ENCODE results near the gene HOXD13. TPM values are rescaled to one million over a fixed set of nuclear protein-coding genes. Genes with fewer than 3 reads are reported as not detected.

The HOXD13 gene
- total RNA-seq, 1 donor from 2014 or later = not detected

DNA sequence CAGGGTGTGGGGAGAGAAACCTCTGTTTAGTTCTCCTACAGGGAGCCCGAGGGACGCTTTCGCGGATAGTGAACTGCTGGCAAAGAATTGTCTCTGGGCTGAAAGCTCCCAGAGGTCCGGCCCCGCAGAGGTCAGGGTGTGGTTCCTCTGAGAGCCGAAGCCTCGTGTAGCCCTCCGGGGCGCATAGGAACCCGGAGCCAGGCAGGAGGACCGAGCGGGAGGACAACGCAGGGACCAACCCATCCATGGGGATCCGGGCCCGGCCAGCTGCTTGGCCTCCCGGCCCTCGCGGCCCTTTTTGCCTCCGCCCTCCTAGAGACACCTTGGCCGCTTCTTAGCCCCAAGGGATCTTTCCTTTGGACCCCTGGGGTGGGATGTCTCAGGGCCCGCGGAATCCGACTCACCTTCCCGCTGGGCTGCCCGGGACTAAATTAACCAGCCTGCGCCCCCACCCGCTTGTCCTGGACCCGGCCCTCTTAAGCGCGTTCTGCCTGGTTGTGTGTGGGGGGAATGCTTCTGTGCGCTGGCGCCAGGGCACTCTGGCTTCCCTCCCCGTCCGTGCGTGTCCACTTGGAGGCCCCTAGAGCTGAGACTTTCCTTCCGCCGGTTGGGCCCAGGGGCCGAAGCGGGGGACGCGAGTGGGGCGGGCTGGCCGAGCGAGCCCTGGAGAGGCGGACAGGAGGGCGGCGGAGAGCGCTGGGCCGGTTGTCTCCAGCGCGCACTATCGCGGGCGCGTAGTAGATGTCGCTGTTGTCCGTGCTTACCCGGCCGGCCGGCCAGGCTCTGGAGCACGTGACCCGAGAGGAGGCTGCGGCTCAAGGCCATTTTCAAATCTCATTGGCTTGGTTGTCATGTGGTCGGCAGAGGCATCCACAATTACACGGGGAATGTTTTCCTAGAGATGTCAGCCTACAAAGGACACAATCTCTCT, 23.6 kb downstream of the HOXD13 start, which contains the start of gene HOXD10:
Gene HOXD10 (plus strand): TSS at position 896 of the 931 bp plus-strand sequence. CDS start 56 bp downstream, outside the sequence.
- Histone ChIP-seq H3K4me3 (peak within 1 kb of the TSS in 1 of 2 donors; percentile 25), H3K27me3 (peaks cover 43% of the 10 kb centered on the region), H3K9me3 (no peaks in the 10 kb centered on the region), H3K4me1 (peaks cover 0 to 5% of the 10 kb centered on the region in 2 donors), H3K27ac (no peak within 1 kb of the TSS), H3K36me3 (no peaks in the 10 kb centered on the region)
- TF ChIP-seq, protein P1, sequence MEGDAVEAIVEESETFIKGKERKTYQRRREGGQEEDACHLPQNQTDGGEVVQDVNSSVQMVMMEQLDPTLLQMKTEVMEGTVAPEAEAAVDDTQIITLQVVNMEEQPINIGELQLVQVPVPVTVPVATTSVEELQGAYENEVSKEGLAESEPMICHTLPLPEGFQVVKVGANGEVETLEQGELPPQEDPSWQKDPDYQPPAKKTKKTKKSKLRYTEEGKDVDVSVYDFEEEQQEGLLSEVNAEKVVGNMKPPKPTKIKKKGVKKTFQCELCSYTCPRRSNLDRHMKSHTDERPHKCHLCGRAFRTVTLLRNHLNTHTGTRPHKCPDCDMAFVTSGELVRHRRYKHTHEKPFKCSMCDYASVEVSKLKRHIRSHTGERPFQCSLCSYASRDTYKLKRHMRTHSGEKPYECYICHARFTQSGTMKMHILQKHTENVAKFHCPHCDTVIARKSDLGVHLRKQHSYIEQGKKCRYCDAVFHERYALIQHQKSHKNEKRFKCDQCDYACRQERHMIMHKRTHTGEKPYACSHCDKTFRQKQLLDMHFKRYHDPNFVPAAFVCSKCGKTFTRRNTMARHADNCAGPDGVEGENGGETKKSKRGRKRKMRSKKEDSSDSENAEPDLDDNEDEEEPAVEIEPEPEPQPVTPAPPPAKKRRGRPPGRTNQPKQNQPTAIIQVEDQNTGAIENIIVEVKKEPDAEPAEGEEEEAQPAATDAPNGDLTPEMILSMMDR (IDR thresholded peaks at IDR 0.05) = peak in 2 of 3 experiments; percentile 7 to 27
- DNase-seq (ENCODE audit: low spot score in 2 of 2) = peak in 1 of 2 donors; percentile 60
- intact Hi-C loops (cut with DNase I) = no loop called here

DNA sequence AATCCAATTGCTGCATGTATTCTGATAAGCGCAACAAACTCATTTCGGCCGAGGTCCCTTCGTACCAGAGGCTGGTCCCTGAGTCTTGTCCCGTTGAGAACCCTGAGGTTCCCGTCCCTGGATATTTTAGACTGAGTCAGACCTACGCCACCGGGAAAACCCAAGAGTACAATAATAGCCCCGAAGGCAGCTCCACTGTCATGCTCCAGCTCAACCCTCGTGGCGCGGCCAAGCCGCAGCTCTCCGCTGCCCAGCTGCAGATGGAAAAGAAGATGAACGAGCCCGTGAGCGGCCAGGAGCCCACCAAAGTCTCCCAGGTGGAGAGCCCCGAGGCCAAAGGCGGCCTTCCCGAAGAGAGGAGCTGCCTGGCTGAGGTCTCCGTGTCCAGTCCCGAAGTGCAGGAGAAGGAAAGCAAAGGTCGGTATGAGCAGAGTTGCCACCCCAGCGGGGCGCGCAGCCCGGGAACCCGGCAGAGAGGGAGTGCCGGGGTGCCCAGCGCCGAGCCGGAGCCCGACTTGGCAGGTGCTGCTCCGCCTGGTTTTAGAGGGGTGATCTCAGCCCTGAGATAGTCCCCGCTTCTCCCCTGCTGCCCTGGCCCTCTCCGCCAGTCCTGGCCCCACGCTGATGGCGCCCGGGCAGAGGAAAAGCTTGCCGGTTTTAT, 24.8 kb downstream of the HOXD13 start:
- Histone ChIP-seq H3K9me3 (no peaks in the 10 kb centered on the region), H3K27me3 (peaks cover 46% of the 10 kb centered on the region), H3K27ac (no peak overlapping the region), H3K4me1 (peaks cover 2 to 8% of the 10 kb centered on the region in 2 donors), H3K36me3 (no peaks in the 10 kb centered on the region), H3K4me3 (no peak overlapping the region)
- TF ChIP-seq, protein P1 (IDR thresholded peaks at IDR 0.05) = no peak
- peak in 1 of 2 donors; percentile 51 for DNase-seq (ENCODE audit: low spot score in 2 of 2)
- intact Hi-C loops (cut with DNase I) = no loop called here

DNA sequence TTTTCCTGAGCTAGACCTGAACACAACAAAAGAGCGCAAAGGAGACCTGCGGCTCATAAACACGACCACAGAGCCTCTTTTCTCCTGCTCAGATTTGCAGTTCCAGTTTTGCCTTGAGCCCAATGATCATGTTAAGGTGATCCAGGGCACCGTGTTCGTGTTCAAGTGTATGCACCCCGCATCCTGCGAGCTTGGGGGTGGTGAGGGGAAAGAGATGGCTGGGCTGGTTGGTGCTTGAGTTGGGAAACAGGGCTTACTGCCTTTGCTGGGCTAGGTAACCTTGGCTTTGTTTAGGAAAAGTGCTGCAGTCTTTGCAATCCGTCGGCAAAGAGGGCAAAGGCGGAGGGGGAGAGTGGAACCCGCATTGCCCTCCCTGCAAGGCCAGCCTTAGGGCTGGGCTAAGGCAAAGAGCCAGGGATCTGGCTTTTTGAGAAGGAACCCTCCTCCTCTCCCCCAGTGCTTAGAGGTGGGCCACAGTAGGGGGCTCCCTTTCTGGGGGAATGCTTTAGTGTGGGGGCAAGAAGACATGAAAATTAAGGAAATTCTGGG, 25.4 kb downstream of the HOXD13 start:
- Histone ChIP-seq H3K9me3 (no peaks in the 10 kb centered on the region), H3K36me3 (no peaks in the 10 kb centered on the region), H3K4me1 (peaks cover 7 to 12% of the 10 kb centered on the region in 2 donors), H3K4me3 (no peak overlapping the region), H3K27ac (no peak overlapping the region), H3K27me3 (peaks cover 40% of the 10 kb centered on the region)
- TF ChIP-seq, protein P1 (IDR thresholded peaks at IDR 0.05) = no peak
- DNase-seq (ENCODE audit: low spot score in 2 of 2) = no peak
- intact Hi-C loops (cut with DNase I) = no loop called here

DNA sequence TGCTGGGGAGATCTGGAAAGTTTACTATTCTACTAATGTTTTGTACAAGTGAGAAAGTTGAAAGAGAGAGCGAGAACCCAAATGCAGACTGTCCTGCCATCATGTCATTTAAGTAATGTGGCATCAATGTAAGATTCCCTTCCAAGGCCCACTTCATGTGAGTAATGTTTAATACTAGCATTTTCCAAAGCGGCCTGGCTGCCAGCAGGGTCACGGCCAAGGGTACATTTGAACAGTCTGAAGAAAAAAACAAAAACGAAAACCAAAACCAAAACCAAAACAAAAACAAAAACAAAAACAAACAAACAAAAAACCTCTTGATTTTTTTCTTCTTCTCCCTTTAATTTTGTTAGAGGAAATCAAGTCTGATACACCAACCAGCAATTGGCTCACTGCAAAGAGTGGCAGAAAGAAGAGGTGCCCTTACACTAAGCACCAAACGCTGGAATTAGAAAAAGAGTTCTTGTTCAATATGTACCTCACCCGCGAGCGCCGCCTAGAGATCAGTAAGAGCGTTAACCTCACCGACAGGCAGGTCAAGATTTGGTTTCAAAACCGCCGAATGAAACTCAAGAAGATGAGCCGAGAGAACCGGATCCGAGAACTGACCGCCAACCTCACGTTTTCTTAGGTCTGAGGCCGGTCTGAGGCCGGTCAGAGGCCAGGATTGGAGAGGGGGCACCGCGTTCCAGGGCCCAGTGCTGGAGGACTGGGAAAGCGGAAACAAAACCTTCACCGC, 26.2 kb downstream of the HOXD13 start:
- H3K4me3 ChIP-seq = no peak overlapping the region

More for the DNA sequence above, 26.2 kb downstream of the HOXD13 start:
- Histone ChIP-seq H3K27me3 (peaks cover 35% of the 10 kb centered on the region), H3K27ac (no peak overlapping the region), H3K36me3 (no peaks in the 10 kb centered on the region), H3K9me3 (no peaks in the 10 kb centered on the region), H3K4me1 (peaks cover 11 to 17% of the 10 kb centered on the region in 2 donors)
- TF ChIP-seq, protein P1 (IDR thresholded peaks at IDR 0.05) = peak in 1 of 3 experiments; percentile 15
- intact Hi-C loops (cut with DNase I) = no loop called here
- DNase-seq (ENCODE audit: low spot score in 2 of 2) = peak in 1 of 2 donors; percentile 64
